Posterior cingulate gyrus (tissue), 11 donors: ENCODE data around the gene TOX2.
"Not testable (repeated sequence)": the region's sequence is repeated elsewhere in the genome, so short reads cannot be mapped to it uniquely, and the experiment has no call there.

Source experiments
- DNase-seq, 10 donors: peaks; one replicate each; pipeline versions ENCODE4 v3.0.0 to v3.0.0-alpha.2; 2020 to 2021; ENCODE audit warnings: mixed read lengths in 3 of 10
- intact Hi-C: fragments of 100-400 bp; cut with DNase I; formaldehyde crosslinking; loops from one replicate; pipeline ENCODE4 v1.15.1; 2023

TOX2 gene

DNA sequence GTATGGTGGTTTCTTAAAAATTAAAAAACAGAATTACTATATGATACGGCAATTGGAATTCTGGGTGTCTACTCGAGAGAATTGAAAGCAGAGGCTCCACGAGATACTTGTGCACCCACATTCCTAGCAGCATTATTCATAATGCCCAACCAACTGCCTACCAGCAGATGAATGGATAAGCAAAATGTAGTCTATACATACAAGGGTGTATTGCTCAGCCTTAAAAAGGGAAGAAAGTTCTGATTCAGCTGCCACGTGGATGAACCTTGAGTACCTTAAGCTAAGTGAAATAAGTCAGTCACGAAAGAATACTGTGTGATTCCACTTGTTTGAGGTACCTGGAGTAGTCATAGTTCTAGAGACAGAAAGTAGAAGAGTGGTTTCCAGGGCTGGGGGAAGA, 130.1 kb downstream of the TOX2 start:
- intact Hi-C loops, DNase-seq: not testable (repeated sequence)

DNA sequence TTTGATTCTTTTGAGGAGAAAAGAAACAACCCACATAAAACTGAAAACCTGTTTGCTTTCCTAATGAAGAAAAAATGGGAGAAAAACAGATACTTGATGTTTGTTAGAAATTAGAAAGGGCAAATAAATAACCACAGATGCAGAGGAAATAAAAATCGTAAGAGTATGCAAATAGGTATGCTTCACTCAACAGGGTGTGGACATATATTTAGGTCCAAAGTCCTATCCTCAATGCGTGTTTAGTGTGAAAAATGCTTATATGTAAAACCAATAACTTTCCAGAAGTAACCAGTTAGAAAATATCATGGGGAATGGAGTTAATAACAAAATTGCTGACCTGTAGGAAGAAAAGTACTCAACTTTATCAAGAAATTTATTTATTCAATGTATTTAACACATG, 135.7 kb downstream of the TOX2 start:
- intact Hi-C loops: no loop called here
- no peak for DNase-seq

DNA sequence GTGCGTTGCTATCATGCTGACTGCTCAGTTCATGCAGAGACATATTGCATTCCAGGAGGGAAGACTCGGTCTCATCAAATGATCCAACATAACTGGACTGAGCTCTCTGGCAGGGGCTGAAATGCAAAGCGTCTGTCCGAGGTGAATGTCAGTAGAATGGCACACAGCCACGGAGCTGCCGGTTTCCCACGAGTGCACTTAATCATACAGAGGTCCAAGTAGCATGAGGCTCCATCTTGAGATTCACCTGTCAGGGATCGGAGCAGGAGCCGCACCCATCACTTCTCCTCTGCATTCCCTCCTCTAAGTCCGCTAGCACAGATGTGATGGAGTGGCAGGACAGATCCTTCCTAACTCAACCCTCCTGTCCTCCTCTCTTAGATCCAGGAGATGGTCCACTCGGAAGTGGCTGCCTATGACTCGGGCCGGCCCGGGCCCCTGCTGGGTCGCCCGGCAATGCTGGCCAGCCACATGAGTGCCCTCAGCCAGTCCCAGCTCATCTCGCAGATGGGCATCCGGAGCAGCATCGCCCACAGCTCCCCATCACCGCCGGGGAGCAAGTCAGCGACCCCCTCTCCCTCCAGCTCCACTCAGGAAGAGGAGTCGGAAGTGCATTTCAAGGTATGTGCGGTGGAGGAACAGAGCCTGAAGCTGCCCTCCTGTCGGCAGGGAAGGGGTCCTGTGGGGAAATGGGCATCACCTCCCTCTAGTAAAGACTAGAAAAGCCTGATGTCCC, 136.4 kb downstream of the TOX2 start:
- no peak for DNase-seq

DNA sequence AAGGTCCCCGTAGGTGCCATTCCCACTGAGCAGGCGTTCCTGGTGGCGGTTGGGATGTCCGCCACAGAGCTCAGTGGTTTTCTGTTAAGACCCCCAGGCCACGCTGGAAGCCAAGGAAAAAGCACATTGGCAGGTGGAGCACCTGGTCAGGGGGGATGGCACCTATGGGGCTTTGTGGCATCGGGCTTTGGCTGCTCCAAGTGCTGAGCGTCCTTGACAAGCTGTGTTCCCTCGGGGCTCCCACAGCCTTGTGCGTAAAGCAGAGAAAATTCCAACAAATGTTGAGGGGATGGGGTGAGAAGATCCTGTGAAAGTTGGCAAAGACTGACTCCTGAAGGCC, 137.0 kb downstream of the TOX2 start:
- no peak for DNase-seq
- intact Hi-C loops: no loop called here

More for the DNA sequence above, 136.4 kb downstream of the TOX2 start:
- intact Hi-C loops: no loop called here

DNA sequence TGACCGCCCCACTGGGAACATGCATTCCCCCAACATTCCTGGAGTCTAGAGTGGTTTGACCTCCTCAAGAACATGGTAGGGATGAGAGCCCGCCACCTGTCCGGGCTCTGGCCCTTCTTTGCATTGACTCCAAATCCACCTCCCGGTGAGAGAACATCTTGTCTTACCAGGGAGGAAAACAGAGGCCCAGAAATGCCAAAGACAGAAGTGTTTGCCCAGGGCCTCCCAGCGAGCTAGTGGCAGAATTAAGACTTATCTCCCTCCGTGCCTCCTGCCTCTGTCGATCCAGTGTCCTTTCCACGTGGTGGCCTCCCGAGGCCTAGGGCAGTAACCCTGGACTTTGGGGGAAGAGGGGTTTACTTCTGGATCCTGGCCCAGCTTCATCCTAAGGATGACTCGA, 137.5 kb downstream of the TOX2 start:
- intact Hi-C loops: no loop called here
- no peak for DNase-seq

DNA sequence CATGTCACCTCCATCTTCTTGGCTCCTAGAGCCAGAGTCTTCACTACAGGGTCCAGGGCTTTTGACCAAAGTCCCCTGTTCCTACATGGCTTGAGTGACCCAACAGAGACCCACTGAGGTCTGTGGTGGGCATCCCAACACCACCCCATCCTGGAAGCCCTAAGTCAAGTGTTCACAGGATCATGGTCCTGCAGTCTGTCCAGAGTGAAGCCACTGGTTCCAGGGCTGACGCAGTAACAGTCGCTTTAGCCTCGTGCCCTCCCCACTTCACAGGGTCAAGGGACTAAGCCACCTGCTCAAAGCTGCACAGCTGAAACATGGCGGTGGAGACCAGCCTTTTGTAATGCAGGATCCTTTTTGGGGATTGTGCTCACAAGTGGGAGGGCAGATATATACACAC, 138.4 kb downstream of the TOX2 start:
- intact Hi-C loops: no loop called here
- peak in 1 of 10 donors; percentile 31 for DNase-seq

DNA sequence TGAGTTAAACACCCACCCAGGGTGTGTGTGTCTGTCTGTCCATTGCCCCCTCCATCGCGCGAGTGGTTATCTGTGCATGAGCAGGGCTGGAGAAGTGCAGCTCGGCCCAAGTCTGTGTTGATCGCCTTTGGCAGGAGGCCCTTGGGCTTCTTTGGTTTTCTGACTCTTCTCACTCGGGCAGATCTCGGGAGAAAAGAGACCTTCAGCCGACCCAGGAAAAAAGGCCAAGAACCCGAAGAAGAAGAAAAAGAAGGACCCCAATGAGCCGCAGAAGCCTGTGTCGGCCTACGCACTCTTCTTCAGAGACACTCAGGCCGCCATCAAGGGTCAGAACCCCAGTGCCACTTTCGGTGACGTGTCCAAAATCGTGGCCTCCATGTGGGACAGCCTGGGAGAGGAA, 139.5 kb downstream of the TOX2 start:
- DNase-seq: no peak
- intact Hi-C loops: no loop called here

DNA sequence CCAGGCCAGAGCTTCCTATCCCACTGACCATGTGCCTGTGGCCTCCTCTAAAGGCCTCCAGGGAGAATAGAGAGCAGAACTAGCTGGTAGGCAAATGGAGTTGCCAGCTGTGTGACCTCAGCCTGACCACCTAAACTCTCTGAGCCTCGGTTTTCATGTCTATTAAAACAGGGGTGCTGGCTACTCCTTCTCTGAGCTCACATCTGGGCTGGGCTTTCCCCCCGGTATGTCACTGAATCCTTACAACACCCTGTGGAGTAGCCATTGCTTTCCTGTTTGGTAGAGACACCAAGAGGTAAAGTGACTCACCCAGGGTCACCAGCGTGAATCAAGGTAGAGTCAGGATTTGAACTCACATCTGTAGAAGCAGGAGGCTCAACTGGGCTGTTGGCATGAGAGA, 140.2 kb downstream of the TOX2 start:
- intact Hi-C loops: no loop called here
- peak in 1 of 10 donors; percentile 1 for DNase-seq

DNA sequence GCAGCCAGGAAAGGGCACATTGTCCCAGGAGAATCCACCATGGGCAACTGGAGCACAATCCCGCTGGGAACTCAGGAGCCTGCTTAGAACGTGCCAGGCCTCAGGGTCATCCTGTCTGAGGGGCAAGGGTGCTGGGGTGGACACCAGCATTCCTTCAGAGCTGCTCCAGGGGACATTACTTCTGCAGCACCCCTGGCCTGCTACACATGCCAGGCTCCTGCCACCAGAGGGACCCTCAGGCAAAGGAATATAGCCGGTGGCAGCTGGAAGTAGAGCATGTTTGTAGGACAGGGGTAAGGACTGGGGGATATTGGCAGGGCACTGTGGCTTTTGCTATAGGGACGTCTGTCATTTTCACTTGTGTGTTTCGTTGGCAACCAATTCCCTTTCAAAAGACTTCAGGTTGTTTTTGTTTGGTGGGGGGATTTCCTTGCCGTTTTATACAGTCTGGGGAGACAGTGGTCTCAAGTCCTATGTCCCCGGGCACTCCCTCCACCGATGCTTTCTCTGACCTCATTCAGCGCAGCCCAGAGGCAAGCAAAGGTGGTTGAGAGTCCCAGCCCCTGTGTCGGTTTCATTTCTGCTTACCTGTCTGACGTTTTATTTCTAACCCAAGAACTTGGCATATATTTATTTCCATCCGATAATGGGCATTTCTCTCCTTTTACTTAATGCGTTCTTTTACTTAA, 141.5 kb downstream of the TOX2 start:
- peak in 6 of 10 donors; percentile 32 to 92 (median 57) for DNase-seq
- intact Hi-C loops: loop anchor here (1.0 kb wide), 1 partner anchor 24 kb away; no protein-coding TSS in a partner anchor

DNA sequence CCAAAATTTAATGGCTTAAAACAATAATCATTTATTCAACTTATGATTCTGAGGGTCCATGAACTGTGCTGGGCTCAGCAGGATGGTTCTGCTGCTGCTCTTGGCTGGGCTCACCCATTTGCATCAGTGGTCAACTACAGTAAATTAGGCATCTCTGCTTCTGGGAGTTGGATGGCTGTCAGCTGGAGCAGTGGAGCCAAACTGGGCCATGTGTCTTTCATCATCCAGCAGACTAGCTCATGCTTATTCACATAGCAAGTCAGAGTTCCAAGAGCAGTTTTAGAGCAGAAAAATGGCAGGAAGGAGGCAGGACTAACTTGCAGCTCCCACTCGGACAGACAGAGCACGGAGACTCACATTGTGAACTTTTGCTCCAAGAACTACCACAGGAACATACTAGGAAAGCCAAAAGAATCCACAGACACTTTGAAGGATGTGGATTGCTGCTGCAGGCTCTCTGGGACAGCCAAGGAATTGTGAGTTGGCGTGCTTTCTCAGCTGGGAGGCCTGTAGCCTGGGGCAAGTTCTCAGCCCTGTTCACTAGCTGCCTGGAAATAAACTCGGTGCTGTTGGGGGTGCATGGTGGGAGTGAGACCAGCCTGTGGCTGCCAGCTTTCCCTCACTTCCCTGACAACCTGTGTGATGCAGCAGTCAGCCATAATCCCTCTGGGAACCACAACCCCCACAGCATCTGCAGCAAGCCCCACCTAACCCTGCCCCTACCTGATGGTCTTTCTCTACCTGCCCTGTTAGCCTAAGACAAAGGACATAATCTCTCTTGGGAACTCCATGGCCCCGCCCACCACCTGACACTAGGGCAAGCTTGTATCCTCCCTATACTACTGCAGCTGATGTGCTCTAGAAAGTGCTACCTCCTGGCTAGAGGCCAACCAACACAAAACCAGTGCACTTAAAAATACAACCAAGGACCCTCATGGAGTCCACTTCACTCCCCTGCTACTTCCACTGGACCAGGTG, 143.3 kb downstream of the TOX2 start:
- intact Hi-C loops: no loop called here
- peak in 1 of 10 donors; percentile 35 for DNase-seq

DNA sequence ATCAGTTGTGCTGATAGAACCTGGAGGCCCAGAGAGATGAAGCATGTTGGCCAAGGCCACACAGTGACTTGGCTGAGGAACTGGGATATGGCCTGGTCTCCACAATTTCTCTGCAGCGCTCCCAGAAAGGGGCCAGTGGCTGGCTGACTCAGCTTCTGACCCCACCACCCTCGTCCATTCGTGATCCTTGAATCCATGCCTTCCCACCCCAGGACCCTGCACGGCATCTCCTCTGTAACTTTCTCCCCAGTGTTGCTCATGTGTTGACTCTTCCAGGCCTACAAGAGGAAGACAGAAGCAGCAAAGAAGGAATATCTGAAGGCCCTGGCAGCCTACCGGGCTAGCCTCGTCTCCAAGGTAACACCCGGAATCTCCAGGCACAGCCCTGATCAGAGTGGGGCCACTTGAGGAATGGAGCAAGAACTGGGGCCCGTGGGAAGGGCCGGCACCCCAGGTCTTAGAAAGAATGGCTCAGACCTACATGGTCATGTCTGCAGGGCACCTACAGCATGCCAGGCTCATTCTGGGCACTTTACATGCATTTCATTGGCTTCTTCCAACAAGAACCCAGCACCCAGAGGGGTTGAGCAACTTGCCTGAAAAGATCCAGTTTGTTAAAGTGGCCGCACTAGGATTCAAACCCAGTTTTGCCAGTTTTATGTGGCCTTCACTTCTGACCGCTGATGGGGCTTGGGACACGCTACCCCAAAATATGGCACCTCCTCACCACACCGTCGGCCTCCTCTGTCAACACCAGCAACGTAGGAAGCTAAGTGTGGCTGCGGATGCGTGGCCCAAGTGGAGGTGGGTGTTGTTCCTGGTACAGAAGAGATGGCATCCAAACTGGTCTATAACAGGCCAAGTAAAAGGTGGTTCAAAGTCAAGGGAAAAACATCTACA, 150.1 kb downstream of the TOX2 start:
- intact Hi-C loops: no loop called here
- DNase-seq: peak in 3 of 10 donors; percentile 7 to 56 (median 22)

DNA sequence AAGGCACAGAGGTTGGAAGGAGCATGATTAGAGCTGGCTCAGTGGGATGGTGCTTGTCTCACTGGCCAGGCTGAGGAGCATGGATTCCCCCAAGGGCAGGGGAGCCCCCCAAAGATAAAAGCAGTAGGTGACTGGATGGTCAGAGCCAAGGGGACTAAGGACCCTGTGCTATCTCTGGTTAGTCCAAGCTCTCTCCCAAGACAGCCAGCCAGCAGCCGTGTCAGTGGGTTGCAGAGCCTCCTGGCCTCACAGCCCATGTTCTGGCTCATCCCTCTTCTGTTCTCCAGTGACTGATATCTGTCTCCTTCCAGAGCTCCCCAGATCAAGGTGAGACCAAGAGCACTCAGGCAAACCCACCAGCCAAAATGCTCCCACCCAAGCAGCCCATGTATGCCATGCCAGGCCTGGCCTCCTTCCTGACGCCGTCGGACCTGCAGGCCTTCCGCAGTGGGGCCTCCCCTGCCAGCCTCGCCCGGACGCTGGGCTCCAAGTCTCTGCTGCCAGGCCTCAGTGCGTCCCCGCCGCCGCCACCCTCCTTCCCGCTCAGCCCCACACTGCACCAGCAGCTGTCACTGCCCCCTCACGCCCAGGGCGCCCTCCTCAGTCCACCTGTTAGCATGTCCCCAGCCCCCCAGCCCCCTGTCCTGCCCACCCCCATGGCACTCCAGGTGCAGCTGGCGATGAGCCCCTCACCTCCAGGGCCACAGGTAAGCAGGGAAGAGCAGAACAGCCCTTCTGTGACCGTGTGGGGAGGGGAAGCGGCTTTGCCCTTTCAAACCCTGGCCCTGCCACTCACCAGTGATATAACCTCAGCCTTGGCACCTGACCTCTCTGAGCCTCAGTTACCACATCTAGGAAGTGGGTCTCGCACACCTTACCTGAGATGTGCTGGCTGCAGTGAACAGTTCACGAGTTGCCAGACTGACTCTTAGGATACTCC, 151.0 kb downstream of the TOX2 start:
- DNase-seq: peak in 1 of 10 donors; percentile 68
- intact Hi-C loops: no loop called here

DNA sequence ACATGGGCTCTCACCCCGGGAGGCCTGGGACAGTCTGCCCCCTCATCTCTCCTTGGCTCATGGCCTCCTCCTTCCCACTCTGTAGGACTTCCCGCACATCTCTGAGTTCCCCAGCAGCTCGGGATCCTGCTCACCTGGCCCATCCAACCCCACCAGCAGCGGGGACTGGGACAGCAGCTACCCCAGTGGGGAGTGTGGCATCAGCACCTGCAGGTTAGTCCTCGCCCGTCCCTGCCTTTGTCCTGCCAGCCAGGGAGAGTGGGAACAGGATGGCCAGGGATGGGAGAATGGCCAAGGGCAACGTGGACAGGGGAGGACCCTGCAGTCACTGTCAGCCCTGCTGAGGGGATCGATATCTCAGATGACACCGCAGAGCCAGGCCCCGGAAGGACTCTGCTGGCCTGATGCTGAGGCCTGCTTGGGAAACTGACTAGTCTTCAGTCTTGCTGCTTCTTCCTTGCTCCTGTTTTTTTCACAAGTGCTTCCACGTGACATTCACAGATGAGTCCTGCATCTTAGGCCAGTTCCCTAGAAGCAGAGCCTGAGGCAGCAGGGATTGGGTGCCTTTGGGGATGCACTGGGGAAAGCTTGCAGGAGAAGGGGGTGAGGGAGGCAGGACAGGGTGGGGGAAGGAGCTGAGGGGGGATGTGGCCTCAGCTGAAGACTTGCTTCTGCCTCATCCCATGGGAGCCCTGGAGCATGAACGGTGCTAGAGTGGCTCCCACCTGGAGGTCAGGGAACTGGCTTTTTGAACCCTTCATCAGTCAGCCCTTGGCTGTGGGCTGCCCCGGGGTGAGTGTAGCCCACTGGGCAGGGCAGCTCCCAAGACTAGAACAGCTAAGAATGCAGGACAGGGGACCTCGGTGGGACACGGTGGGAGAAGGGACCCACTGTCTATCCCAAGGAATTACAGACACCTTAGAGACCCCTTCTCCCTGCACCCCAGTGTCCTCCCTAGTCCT, 152.3 kb downstream of the TOX2 start:
- intact Hi-C loops: no loop called here
- peak in 1 of 10 donors; percentile 40 for DNase-seq

DNA sequence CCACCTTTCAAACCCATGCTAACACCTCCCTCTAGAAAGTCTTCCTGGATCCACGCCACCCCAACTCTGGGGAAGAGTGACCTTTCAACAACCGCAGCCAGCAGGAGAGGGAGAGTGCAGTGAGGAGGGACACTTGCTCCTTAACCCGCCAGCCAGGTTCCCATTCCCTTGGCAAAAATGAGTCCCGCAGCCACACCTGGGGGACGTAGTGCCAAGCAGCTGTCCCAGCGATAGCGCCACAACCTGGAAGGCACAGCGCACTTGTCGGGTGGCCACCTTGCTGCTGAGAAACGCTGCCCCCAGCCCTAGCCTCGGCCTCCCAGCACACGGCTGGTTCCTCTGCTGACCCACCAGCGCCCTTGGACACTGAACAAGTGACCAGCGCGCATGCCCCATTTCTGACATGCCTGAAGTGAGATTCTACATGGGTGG, 153.0 kb downstream of the TOX2 start:
- no peak for DNase-seq
- intact Hi-C loops: no loop called here

DNA sequence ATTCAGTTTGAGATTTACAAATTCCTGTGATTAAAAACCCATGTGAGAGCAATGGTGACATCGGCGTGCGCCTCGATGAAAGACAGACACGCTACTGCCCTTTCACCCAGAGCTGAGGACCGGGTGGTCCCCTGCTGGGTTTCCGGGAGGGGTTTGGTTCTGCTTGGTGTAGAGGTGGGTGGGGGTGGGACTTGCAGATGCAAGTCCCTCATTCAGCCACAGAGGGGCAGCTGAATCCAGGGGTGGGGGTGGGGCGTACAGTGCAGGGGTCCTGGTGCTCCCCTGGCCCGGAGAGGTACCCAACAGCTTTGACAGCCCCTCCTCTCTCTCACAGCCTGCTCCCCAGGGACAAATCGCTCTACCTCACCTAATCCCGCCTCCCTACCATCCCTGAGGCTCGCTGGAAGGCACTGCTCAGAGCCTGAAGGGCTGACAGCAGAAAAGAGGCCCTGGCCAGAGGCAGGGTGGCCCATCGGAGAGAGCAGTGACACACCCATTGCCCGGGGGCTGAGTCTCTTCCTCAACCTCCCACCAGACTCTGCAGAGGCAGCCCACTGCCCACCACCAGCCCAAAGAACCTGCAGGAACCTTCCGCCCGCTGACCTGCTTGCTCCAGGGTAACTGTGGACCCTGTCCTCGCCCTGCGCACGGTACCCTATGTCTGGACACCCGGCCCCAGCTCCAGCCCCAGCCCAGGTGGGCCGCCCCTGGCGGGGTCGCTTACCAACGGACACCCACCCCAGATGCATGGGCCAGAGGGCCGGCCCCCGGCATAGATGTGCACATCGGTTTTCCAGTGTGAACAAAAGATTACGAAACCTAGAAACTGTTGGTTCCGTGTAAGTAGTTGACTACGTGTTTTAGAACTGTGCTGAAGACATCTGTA, 153.9 kb downstream of the TOX2 start:
- intact Hi-C loops: no loop called here
- peak in 2 of 10 donors; percentile 62 to 86 for DNase-seq

DNA sequence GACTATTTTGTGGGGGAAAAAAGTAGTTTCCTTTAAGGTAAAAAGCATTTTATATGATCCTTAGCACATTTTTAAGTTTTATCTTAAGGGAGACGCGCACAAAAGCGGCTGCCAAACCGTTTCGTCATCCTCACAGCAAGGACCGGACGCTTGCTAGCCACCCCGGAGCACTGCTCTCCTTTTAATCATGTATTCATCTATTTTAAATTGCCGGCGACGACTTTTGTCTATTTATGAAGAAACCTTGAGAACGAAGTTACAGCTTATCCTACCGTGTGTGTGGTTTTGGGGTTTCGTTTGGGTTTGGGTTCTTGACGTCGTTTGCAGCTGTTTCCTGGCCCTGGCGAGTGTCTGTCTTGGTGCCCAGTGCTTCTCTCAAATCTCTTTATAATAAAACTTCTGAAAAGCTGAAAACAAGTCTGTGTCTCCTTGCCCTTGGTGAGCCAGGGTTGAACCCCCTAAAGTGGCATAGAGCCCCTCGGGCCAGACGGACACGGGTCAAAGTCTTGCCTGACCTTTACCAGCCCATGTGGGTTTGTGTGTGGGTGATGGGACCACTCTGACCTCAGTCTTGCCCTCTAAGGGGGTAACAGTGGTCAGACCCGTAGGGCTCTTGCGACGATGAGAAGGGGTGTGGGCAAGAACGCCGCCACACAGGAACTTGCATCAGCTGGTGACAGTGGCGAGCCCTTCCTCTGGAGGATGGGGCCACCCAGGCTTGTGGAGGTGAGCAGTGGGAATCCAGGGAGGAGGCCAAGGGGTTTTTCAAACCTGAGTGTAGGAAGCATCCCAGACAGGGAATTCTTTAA, 154.8 kb downstream of the TOX2 start:
- peak in 2 of 10 donors; percentile 65 to 84 for DNase-seq
- intact Hi-C loops: no loop called here
